GM12892 (cell line): ENCODE results near the gene CAMTA1.

Experiments
- POLR2A ChIP-seq: IDR thresholded peaks from 2 replicates; pipeline ENCODE4 v1.6.1; 2011; ENCODE audit warnings: low read depth, low read length, control low read depth
- POLR2AphosphoS5 ChIP-seq: IDR thresholded peaks from 2 replicates; pipeline ENCODE4 v1.6.1; 2011; ENCODE audit warnings: low read depth, low read length, control low read depth
- TAF1 ChIP-seq: IDR thresholded peaks from 2 replicates; pipeline ENCODE4 v1.6.1; 2011; ENCODE audit warnings: low read depth, mild to moderate bottlenecking, control low read depth, low read length, borderline replicate concordance

DNA sequence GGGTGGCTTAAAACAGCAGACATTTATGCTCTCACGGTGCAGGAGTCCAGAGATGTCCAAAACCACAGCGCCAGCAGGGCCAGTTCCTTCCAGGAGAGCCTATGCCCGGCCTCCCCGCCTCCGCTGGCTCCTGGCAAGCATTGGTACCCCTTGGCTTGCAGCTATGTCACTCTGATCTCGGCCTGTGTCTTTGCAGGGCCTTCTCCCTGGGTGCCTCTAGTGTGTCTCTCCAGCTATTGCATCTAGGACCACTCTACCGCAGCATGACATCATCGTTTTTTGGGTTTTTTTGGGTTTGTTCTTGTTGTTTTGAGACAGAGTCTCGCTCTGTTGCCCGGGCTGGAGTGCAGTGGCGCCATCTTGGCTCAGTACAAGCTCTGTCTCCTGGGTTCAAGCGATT is 788.2 kb downstream of the CAMTA1 start:
- no peak for TF ChIP-seq POLR2A
- TF ChIP-seq TAF1 = no peak
- no peak for TF ChIP-seq POLR2AphosphoS5
